GM21825 (cell line): ENCODE measurements around the gene UGP2.
"Not testable (repeated sequence)": the region's sequence is repeated elsewhere in the genome, so short reads cannot be mapped to it uniquely, and the experiment has no call there.

ENCODE experiments used
- ATAC-seq: cut with Tn5 transposase; IDR thresholded peaks from one replicate; pipeline ENCODE4 v1.9.1; 2021; ENCODE audit warnings: mild to moderate bottlenecking, moderate library complexity; ENCODE audit not compliant: unreplicated experiment

Gene UGP2

DNA sequence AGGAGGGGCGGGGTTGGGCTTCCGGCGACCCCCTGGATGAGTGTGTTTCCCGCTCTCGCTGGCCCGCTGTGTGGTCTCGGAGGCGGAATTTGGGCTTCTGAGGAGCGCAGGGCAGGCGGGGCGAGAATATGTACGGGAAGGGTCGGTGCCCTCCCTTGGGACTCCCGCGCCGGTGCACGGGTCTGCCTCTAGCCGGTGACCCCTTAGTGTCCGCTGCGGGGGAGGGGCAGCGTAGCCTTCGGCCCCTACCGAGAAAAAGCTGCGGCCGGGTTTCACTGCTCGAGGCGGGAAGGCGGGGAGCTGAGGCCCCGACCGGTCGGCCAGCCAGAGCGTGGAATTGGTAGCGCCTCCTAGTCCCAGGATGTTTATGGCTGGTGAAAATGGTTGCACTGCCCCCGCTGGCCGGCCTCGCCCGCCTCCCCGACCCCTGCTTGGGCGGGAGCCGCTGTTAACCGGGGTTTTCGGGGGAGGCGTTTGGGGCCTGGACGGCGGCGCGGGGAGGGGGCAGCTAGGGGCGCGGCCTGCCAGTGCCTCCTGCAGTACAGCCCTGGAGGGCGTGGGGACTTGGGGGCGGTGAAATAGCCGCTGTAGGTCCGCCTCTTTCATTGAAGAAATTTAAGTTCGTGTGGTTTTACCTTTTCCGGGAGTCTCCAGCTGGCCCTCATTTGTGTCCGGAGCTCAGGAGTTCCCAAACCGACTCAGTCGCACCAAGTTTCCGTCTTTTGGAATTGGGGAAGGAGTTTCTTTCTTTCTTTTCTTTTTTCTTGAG lies at the start of gene UGP2:
Gene UGP2 (plus strand): TSS at position 643 of the 769 bp plus-strand sequence. CDS start 290 bp downstream, outside the sequence.
- ATAC-seq, result peak; percentile 72

DNA sequence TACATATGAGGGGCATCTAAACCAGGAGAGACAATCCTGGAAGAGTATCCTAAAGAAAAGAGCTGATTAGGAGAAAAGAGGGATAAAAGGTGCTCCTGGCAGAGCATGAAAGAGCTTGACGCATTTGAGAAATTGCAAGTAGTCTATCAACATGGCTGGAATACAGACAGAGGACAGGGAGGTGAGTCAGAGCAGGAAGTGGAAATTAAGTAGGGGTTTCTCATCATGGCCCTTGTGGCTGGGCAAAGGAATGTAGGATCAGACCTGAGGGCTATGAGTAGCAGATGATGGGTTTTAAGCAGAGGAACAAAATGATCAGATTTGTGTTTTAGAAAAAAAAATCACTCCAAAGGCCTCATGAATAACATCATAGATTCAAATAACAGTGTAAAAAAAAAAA lies 49.2 kb upstream of the UGP2 start:
- no peak for ATAC-seq

DNA sequence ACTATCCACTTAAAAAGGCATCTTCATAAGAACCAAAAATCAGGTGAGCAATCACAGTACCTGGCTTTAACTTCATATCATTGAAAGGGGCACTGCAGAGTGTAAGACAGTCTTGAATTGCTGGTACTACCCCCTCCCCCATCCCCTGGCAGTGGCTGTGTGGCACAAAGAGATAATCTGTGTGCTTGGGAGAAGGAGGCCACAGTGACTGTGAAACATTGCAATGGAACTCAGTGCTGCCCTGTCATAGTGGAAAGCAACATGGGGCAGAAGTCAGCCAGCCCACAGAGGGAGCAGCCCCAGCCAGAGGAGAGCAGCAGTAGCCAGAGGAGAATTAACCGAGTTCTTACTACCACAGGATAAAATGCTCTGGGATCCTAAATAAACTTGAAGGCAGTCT lies 45.3 kb upstream of the UGP2 start:
- ATAC-seq, result no peak

DNA sequence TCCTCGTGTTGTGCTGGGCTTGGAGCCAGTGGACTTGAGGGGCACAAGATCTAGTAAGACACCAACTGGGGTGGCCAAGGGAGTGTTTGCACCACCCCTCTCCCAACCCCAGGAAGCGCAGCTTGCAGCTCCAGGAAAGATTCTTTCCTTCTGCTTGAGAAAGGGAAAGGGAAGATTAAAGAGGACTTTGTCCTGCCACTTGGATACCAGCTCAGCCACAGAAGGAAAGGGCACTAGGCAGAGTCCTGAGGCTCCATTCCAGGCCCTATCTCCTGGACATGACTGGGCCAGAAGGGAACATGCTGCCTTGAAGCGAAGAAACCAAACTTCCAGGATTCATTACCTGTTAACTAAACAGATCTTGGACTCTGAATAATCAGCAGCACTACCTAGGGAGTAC lies 44.9 kb upstream of the UGP2 start:
- ATAC-seq, result no peak

DNA sequence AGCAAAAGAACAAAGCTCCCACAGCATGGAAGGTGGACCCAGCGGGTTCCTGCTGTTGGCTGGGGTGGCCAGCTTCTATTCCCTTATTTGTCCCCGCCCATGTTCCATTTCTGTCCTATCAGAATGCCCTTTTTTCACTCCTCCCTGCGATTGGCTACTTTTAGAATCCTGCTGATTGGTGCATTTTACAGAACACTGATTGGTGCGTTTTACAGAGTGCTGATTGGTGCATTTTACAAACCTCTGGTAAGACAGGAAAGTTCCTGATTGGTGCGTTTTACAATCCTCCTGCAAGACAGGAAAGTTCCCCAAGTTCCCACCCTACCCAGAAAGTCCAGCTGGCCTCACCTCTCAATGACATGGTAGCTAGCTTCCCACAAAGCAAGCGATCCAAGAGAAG lies 40.2 kb upstream of the UGP2 start:
- ATAC-seq, result no peak

DNA sequence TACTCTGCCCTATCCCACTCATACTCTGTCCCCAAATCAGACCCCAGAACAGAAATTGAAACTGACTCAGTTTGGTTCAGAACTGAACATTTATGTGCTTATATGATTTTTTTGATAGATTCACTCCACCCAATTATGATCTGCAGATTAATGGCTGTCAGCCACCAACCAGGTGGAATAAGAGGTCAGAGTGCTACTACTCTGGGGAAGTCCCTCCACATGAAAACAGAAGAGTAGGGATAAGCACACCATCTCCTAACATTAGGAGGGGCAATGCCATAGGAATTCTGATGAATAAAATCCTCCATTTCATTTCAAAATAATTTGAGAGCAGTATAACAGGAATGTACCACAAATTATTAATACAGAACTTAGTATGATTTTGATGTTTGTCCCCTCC lies 36.3 kb upstream of the UGP2 start:
- ATAC-seq, result no peak

DNA sequence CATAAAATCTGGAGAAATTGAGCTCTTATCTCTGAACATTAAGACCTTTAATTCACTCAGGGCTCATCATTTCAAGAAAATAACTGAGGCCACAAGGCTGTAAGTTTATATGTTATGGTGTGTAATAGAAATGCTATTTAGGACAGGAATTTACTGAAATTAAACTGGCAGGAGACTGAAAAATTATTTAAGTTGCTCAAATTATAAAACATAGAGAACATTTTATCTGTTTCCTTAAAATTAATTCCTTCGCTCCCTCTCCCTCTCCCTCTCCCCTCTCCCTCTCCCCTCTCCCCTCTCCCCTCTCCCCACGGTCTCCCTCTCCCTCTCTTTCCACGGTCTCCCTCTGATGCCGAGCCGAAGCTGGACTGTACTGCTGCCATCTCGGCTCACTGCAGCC lies 33.7 kb upstream of the UGP2 start:
- not testable (repeated sequence) for ATAC-seq

DNA sequence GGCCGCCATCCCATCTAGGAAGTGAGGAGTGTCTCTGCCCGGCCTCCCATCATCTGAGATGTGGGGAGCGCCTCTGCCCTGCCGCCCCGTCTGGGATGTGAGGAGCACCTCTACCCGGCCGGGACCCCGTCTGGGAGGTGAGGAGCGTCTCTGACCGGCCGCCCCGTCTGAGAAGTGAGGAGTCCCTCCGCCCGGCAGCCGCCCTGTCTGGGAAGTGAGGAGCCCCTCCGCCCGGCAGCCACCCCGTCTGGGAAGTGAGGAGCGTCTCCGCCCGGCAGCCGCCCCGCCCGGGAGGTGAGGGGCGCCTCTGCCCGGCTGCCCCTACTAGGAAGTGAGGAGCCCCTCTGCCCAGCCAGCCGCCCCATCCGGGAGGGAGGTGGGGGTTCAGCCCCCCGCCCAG lies 32.8 kb upstream of the UGP2 start:
- ATAC-seq, result not testable (repeated sequence)

DNA sequence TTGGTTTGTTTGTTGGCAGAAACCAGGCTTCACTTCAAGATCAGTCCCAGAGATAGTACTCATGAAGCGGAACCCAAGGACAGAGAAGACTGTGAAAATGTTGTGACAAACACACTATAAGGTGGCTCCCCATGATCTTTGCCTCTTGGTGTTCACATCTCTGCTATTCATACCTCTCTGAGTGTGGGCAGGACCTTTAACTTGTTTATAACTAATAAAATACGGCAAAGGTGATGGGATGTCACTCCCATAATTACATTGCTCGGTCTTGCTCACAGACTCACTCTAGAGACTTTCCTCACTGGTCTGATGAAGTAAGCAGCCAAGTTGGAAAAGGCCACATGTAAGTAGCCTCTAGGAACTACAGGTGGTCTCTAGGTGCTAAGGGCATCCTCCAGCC lies 30.6 kb upstream of the UGP2 start:
- no peak for ATAC-seq

DNA sequence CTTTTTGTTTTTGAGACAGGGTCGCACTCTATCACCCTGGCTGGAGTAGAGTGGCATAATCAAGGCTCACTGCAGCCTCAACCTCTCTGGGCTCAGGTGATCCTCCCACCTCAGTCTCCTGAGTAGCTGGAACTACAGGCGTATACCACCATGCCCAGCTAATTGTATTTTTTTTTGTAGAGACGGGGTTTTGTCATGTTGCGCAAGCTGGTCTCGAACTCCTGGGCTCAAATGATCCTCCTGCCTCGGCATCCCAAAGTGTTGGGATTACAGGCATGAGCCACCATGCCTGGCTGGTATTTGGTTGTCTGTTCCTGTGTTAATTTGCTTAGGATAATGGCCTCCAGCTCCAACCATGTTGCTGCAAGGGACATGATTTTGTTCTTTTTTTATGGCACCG lies 29.8 kb upstream of the UGP2 start:
- ATAC-seq, result not testable (repeated sequence)

DNA sequence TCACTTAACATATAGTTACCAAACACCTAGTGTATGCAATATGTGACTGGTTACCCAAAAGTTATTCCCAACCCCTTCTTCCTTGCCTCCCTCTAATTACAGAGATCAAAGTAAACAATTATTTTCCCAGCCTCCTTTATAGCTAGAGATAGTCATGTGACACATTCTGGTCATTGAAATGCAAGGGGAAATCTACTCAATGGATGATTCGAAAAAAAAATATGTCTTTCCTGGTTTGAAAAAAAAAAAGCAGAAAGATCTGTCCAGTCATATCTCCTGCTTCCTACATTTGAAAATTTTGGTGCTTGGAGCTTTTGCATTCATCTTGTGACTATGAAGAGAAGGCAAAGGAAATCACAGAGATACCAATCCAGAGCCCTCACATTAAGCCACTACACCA lies 27.6 kb upstream of the UGP2 start:
- ATAC-seq, result no peak

DNA sequence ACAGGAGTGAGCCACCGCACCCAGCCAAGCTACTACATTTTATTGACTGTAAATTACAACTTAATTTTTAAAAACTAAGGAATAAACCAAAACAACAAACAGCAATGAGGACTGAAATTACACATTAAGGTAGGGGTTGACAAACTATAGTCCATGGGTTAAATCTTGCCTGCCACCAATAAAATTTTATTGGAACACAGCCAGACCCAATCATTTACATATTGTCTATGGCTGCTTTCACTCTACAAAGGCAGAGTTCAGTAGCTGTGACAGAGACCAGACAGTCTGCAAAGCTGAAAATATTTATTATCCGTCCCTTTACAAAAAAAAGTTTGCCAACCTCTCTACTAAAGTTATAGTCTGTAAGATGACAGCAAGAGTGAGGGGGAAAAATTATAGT lies 24.3 kb upstream of the UGP2 start:
- no peak for ATAC-seq

DNA sequence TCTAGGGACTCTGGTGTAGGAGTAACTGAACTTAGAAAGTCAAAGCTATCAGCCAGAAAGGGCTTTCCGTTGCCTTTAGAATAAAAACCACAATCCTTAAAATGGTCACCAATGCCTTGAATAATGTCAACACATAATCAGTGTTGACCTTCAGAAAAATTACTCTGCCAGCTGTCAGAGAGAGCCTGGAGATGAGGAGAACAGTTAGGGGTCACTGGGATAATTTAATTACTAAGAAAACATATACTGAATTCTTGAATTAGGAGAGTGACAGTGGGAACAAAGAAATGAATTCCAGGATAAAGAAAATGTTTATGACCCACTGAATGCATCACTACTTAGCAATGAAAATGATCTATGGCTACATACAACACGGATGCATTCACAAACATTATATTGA lies 23.4 kb upstream of the UGP2 start:
- ATAC-seq, result no peak

DNA sequence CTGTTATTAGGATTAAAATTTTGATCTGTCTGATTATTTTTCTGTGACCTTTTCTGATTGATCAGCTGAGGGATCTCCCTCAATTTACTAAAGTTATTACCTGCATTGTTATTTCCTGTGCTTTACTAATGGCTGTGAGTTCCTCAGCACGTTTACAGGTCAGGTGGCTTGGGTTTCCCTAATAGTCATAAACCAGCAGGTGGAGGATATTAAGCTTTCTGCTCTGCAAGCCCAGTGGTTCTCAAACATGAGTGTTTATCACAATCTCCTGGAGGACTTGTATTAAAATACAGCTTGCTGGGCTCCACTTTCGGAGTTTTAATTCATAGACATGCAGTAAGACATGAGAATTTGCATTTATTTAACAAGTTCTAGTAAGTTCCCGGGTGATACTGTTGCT lies 22.4 kb upstream of the UGP2 start:
- no peak for ATAC-seq

DNA sequence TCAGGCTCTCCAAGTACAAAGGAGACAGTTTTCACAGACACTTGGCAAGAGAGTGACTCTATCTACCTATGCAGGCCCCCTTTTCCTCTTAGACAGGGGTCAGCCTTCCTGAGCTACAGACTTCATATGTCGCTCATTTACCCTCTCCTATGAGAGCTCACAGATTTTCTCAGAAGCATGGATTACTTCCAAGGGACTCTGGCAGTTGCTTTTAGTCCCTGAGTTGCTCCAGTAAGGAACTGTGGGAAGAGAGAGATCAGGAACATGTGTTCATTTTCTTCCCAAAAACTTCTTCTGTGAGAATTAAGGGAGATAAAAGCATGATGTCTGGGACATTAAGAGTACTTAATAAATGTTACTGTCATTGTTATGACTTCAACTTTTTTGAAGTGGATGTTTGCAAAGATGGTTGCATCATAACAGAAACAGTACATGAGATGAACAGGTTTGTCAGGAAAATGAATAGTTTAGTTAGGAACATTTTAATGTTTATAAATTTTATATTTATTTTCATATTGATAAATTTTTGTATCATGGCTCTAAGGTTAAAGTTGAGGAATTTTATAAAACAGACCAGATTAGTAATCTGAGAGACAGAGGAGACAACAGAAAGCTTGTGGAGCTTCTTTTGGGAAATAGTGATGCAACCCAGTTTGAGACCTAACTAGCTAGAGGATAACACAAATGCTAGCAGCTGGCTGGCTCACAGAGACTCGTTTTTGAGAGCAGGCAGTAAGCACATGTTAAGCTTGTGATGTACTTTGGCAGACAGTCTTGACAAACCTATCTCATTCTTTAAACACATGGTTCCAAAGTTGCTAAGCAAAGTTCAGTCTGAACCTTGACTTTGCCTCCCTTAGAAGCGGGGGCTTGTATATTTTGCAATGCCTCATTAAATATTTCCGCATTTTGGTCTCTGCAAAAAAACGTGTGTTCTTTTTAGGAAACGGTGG lies 21.7 kb upstream of the UGP2 start:
- no peak for ATAC-seq

DNA sequence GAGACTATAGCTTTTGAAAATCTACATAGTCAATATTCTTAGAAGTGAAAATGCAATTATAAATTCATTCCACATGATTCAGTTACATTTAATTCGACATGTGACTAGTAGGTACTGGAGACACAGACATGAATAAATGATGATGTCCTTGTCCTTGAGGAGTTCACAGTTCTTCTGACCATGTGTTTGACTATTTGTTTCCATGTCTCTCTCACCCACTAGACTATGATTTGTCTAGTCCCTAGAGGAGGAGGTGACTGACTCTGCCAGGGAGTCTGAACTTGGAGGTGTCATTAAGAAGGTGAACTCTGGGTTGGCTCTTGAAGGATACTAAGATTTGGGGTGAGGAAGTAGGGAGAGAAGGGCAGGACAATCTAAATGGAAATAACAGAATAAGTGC lies 20.7 kb upstream of the UGP2 start:
- ATAC-seq, result no peak

DNA sequence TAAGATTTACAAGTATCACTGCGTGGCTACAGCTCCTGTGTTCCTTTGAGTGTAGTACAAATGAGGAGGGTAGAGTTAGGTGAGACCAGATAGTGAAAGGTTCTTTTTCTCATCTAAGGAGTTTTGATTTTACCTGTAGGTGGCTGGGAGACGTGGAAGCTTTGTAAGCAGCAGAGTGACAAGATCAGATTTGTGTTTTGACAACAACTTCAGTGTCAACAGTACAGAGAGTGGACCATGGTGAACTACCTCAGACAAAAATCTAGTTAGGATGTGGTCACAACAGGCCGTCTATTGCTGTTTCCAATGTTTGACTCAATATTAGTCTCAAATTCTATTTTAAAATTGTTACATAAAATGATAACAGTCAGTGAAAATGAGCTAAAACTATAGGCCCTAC lies 20.3 kb upstream of the UGP2 start:
- no peak for ATAC-seq

DNA sequence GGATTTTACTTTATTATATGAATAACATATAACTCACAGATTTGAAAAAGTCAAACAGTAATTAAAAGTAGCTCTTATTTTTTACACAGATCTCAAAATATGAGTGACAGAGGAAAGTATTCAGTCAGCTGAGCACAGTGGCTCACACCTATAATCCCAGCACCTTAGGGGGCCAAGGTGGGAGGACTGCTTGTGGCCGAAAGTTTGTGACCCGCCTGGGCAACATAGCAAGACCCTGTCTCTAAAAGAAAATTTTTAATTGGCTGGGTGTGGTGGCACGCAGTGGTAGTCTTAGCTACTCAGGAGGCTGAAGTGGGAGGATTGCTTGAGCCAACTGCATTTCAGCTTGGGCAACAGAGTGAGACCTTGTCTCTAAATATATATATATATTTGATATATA lies 19.2 kb upstream of the UGP2 start:
- ATAC-seq, result no peak

DNA sequence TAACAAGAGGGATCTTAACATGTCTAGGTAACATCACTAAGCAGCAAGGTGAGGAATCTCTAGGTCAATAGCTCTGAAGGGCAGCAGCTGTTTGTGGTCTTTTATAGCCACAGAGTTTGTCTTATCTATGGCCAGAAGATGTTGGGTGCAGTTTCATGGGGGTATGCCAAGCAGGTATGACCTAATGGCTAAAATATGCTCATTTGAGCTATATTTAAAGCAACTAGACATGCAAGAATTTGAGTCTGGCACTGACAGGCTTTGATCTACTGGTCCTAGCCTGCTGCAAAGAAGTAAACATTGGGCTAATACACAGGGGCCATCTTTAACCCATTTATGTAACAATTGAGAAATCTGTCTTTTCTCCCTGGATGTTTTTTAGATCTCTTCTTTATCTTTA lies 13.9 kb upstream of the UGP2 start:
- no peak for ATAC-seq

DNA sequence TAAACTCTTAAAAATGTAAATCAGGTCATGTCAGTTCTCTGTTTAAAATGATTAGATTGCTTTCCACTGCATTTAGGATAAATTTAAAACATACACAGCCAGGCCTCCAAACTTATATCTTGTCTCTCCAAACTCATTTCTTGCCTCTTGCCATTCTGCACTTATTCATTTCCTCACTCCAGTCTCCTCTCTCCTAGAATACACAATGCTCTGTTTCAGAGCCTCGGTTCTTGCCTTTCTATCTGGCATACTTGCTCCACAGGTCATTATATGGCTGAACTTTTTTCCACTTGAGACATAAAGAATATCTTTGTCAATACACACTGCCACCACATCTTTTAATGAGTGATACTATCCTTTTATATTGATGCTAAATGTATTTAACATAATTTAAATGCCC lies 10.5 kb upstream of the UGP2 start:
- ATAC-seq, result no peak

DNA sequence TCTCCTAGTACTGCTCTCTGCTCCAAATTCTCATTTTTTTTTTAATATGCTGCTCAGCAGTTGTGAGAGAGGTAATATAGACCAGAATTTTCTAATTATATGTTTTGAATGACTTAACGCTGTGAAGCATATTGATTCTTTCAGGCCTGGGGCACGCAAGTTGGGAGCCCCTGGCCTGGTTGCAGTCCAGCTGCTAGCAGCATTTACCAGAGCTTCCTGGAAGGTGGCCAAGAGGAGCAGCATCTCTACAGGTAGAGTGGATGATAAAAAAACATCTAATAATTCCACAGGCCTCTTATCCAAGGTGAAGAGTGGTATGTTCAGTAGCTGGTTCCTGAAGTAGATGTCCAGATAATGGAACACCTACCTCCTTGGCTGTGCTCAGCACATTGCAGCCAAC lies 7.3 kb upstream of the UGP2 start:
- no peak for ATAC-seq

DNA sequence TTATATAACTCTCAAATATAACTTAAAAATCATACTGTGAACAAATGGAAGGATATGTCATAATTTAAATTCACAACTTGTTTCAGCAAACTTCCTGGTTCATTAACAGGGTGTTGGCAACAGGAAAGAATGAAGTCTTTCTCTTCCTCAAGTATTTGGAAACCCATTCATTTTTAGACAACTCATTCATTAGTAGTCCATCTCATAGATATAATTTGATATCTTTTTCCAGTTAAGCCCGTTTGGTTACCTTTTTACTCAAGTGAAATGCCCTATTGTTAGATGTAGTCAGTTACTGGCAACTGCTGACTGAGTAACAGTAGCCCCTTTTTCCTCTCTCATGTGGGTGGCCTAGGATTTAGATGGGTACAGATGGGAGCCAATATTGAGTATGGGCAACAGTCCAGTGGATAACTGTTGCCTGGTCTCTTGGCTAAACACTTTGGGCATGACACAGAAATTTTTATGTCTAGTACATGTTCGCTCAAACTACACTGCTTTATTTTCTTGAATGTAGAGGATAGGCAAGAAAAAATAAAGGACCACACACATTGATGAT lies 4.6 kb upstream of the UGP2 start:
- ATAC-seq, result no peak
